GM21515 (cell line): ENCODE results near the gene ALOX5AP.

Source experiments
- ATAC-seq: cut with Tn5 transposase; IDR thresholded peaks from one replicate; pipeline ENCODE4 v1.9.1; 2021; ENCODE audit not compliant: unreplicated experiment

Gene ALOX5AP

GRCh38 chr13:30757026-30757742 is 21.8 kb downstream of the ALOX5AP start:
- ATAC-seq, result no peak

- no peak for ATAC-seq
These were observed 24.4 kb downstream of the ALOX5AP start for GRCh38 chr13:30759748-30760147.

- ATAC-seq, result no peak
These were observed 27.3 kb downstream of the ALOX5AP start for GRCh38 chr13:30762643-30763042.

- ATAC-seq, result no peak
These were observed 28.6 kb downstream of the ALOX5AP start for GRCh38 chr13:30763786-30764413.

DNA sequence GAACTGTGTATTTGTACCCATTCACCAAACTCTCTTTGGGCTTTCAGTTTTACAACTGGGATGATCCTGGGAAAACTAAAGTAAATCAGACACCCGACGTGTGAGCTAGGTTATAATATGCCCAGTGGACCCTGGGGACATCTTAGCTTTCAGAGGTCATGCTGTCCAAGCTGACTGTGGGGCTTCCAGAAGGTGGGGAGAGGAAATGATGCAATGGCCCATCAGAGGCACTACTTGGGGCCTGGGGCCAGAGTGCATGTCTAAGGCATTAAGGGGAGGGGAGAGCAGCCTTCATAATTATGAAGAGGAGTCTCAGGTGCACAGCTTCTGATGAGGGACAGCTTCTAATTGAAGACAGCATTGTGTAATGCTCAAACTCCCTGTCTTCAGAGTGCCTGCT is 30.9 kb downstream of the ALOX5AP start:
- no peak for ATAC-seq

GRCh38 chr13:30770929-30771328 is 35.6 kb downstream of the ALOX5AP start:
- no peak for ATAC-seq

- ATAC-seq, result no peak
These were observed 38.2 kb downstream of the ALOX5AP start for GRCh38 chr13:30773561-30773960.

- no peak for ATAC-seq
These were observed 38.9 kb downstream of the ALOX5AP start for GRCh38 chr13:30774214-30774730.

DNA sequence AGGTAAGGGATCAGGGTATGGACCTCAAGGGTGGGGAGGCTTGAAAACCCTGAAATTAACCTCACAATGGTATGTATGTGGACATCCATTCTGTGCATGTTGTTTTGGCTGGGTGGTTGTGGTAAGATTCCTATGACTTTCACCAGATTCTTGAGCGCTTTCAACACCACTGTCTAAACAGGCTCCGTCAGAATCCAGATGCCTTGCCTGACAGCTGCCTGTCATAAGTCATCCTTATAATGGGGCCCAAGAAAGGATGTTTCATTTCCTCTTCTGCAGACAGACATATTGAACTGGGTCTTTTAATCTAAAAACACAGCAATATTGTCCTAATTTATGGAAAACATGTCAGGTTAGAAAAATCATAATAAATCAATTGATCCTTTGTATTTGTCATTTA is 41.3 kb downstream of the ALOX5AP start:
- no peak for ATAC-seq

GRCh38 chr13:30779016-30779415 is 43.7 kb downstream of the ALOX5AP start:
- ATAC-seq, result no peak

DNA sequence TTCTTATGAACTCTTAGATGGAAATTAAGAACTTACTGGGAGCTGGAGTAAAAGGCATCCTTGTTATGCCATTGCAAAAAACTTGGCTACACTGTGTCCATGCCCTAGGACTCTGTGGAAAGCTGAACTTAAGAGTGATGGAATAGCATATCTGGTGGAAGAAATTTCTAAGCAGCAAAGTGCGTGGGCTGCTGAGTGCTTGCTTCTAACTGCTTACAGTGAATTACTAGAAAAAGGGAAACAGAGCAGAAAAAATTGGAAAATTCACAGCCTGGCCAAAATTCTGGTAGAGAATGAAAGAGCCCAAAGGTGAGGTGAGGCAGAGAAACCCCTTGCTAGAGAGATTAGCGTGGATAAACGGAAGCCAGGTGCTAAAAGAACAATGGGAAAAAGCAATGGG is 44.3 kb downstream of the ALOX5AP start:
- no peak for ATAC-seq

DNA sequence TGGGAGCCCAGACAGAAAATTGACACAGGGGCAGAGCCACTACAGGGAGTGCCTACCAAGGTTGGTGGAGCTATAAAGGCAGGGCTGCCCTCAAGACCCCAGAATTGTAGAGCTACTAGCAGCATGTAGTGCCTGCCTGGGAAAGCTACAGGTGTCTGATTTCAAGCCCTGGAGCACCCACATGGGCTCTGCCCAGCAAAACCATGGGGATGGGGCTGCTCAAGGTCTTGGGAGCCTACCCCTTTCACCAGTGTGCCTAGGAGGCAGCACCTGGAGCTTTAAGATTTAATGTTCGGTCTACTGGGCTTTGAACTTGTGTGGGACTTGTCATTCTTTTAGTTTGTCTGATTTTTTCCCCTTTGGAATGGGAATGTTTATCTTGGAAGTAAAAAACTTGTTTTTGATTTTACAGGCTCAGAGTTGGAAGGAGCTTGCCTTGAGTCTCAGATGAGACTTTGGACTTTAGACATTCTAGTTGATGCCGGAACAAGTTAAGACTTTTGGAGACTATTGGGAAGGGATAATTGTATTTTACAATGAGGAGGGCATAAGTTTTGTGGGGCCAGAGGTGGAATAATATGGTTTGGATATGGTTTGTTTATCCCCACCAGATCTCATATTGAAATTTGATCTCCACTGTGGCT is 45.1 kb downstream of the ALOX5AP start:
- no peak for ATAC-seq

DNA sequence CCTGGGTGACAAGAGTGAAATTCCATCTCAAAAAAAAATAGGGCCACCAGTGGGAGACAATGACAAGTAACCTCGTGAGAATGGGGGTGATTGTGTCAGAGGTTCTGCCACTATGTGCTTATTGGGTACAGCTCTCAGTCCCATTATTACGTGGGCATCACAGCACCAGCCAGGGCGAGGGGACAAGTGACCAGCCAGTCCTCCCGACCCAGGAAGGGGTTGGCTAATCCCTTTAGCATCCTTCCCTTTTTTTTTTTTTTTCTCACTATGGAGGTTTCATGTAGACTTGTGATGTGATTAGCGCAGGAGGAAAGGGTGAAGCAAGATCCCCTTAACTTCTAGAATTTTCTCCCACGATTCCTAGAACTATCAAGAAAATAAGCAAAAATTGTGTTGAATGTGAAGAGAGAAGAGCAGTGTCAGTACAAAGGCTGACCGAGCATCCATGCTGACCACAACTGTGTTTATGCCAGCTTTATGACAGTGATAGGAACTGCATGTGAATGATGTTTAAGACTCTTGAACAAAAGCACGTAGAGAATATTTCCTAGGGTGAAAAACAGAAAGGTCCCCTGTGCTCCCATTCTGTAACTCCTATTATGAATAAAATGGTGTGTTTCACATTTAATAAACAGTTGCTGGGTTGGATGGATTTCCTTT is 50.0 kb downstream of the ALOX5AP start:
- no peak for ATAC-seq

DNA sequence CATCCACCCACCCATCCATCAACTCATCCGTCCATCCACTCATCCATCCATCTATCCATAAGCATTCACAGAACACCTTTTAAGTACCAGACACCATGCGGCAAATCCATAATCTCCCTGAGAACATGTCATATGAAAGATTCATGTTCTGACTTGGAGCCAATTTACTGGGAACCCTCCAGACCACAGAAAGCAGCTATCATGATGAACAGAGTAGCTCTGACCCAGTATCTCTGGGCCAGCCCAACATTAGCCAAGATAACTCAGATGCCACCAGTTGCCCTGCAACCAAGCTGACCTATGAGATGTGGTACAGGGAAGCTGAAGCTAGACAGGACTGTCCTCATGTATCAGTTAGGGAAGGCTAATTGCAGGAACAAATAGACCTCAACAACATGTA is 51.3 kb downstream of the ALOX5AP start:
- no peak for ATAC-seq

GRCh38 chr13:30787738-30788525 is 52.6 kb downstream of the ALOX5AP start:
- no peak for ATAC-seq

DNA sequence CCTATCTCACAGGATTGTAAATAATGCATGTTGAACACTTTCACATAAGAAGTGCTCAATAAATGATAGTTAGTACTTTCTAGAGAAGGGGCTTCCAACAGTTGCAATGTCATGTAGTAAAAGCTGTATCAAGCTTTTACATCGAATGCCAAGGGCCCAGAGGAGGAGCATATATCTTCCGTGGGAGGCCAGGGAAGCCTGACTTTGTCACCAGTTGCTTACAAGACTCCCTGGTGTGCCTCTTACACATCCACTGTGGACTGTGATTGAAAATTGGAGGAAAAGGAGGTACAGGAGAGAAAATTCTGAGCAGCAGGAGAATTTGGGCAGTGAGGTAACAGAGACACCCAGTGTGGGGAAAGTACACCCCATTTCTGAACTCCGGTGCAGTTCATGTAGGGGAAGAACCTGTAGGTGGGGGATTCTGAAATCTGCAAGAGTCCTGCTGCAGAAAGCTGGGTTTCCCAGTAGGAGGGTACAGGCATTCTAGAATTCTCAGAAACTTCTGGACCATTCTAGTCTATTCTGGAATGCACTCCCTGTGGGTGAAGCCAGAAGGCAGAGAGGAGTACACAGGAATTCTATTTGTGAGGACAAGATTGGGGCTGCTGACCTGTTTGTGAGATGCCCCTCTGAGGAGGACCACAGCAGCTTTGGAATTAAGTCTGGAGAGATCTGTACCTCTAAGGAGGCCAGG is 54.0 kb downstream of the ALOX5AP start:
- ATAC-seq, result no peak

GRCh38 chr13:30790592-30790991 is 55.2 kb downstream of the ALOX5AP start:
- ATAC-seq, result no peak

DNA sequence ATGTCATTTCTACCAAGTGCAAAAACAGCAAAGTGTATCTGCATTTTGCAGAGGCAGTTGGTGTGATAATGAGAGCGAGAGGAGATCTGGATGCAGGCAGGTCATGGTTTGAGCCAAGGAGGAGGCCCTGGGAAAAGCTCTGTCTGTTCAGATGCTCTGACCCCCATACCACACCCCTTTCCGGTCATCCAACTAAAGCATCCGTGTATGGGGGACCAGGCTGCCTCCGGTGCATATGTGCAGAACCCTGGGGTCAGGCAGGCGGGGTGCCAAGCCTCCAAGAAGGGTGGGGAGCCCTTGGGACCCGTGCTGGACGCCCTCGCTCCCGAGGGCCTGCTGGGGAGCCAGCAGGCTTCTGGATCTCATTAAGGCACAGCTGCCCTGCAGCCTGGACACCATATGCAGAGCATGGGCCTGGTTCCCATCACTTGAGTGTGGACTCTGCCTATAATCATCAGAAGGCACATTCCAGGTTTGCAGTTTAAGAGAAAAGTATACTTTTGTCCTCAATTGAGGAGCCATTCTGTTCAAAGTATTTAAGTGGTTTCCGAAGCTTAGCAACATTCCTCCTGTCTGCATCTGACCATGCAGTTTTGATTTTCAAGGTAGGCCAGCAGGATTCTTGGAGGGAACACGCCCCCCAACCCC is 56.1 kb downstream of the ALOX5AP start:
- no peak for ATAC-seq

DNA sequence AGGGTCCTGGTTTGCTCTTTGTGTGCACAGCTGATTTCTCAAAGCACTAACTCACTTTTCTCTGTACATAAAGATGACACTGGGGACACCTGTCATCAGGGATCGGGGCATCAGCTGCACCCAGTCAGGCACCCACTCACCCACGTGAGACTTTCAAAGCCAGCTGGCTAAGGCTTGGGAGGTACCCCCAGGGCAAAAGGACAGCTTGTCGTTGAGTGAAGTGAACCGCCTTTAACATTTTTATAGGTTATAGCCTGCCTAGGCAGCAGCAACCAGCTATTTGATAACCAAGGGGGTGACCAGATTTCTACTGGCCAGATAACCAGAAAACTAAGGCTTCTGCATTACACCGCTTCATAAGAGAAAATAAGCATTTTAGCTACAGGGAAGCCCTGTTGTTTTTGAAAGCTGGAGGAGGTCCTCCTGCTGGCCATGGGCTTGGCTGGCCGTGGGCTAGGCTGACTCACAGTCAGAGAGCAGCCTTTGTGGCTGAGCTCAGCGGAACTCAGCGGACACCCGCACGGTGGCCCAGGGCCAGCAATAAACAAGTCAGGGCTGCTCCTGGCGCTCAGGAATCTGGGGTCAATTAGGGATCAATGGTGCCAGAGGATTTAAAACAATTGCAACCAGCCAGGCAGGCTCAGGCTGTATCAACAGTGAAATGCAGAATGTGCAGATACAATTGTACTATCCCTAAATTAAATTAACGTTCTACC is 57.1 kb downstream of the ALOX5AP start:
- no peak for ATAC-seq
